Measurements from ENCODE around the gene HLA-DRA. TPM values are rescaled to one million over a fixed set of nuclear protein-coding genes. Genes with fewer than 3 reads are reported as not detected.

The HLA-DRA gene
- total and polyA plus RNA-seq, 2 of the 8 experiments (the other 6 are each of a cell fraction or from before 2014, with no cell fraction given): 5.0 to 6.2 TPM

- DNase-seq (ENCODE audit: low read depth in 1 of 2, low spot score in 2 of 2): no peak
- no peak overlapping the region for H3K4me2 ChIP-seq (ENCODE audit: insufficient read depth in 1 of 2, low read depth in 2 of 2, low read length in 2 of 2)
- no peak overlapping the region for H2BK15ac ChIP-seq (ENCODE audit: low read length)
- no peaks in the 10 kb centered on the region for H3K79me1 ChIP-seq (ENCODE audit: low read depth, low read length)
- H2AFZ ChIP-seq (ENCODE audit: low read length): no peak overlapping the region; the same call in 1 of the 2 replicates
- H3K36me3 ChIP-seq (ENCODE audit: control insufficient read depth in 2 of 4, insufficient read depth in 4 of 4, low read length in 3 of 4): no peaks in the 10 kb centered on the region
- H2AK5ac ChIP-seq (ENCODE audit: low read depth, low read length): no peak overlapping the region
- H4K91ac ChIP-seq (replicated peaks; ENCODE audit: insufficient read length, low read length): no peak overlapping the region
- WGBS, 2 experiments (ENCODE audit: extremely low coverage in 1 of 2, insufficient coverage in 1 of 2, insufficient read length in 1 of 2, insufficient replicate concordance in 2 of 2, low coverage in 1 of 2, low lambda C conversion rate in 2 of 2, missing lambda C conversion rate in 1 of 2): 57% methylated on average over 3 of the region's 3 CpGs; no CpG with 5 or more reads in 1 of the 2 experiments
- 0 out of 4 replicates have a peak, but pooled peaks cover 0 to 2% of the 10 kb centered on the region in 2 experiments for H3K9me3 ChIP-seq (ENCODE audit: insufficient read depth in 2 of 2, low read depth in 1 of 2, low read length in 1 of 2)
- no peak overlapping the region for H3K18ac ChIP-seq (ENCODE audit: extremely low read depth, low read length)
- no peak overlapping the region for H3K9ac ChIP-seq (replicated peaks in 1 of 4; ENCODE audit: extremely low read depth in 1 of 4, low read depth in 3 of 4, low read length in 3 of 4)
- H2BK120ac ChIP-seq (replicated peaks; ENCODE audit: low read depth, low read length): no peak overlapping the region
- H4K5ac ChIP-seq (ENCODE audit: insufficient read length, low read depth, low read length): no peak overlapping the region
- no peaks in the 10 kb centered on the region for H3K4me1 ChIP-seq (replicated peaks in 1 of 4; ENCODE audit: control insufficient read depth in 3 of 4, insufficient read depth in 4 of 4, low read length in 3 of 4)
- H3K14ac ChIP-seq (ENCODE audit: insufficient read length): no peak overlapping the region
- CTCF ChIA-PET (ENCODE audit: partially characterized antibody): interaction anchor here (0.9 to 1.3 kb wide), 3 partner anchors 10 to 217 kb away, joined by 3 read pairs; no protein-coding TSS in a partner anchor
- no peak overlapping the region for H2BK5ac ChIP-seq (ENCODE audit: low read depth, low read length)
- H3K23me2 ChIP-seq (ENCODE audit: low read depth, low read length): no peaks in the 10 kb centered on the region; the same call in 1 of the 2 replicates
- no peak overlapping the region for H4K8ac ChIP-seq (ENCODE audit: extremely low read depth, insufficient read depth, low read length)
- POLR2A ChIA-PET (ENCODE audit: partially characterized antibody): no interaction called here
- H3K23ac ChIP-seq (ENCODE audit: insufficient read length): no peak overlapping the region
- no peak overlapping the region for H2BK20ac ChIP-seq (ENCODE audit: low read length)
- H3K4me3 ChIP-seq (ENCODE audit: extremely low read depth in 1 of 4, insufficient read depth in 2 of 4, low read depth in 3 of 4, low read length in 4 of 4): no peak overlapping the region
- no peak overlapping the region for H3K4ac ChIP-seq (replicated peaks; ENCODE audit: insufficient read length, low read depth, low read length)
- H3K79me2 ChIP-seq (ENCODE audit: control insufficient read depth in 1 of 2, insufficient read depth in 2 of 2, low read length in 2 of 2): no peaks in the 10 kb centered on the region
- H3K27me3 ChIP-seq (replicated peaks in 1 of 4; ENCODE audit: control insufficient read depth in 3 of 4, extremely low read depth in 1 of 4, insufficient read depth in 3 of 4, low read length in 3 of 4): no peaks in the 10 kb centered on the region
- H3K27ac ChIP-seq (ENCODE audit: low read depth, low read length): no peak overlapping the region
- H2BK12ac ChIP-seq (ENCODE audit: low read depth, low read length): no peak overlapping the region
- no peaks in the 10 kb centered on the region for H4K20me1 ChIP-seq (replicated peaks in 1 of 2; ENCODE audit: control insufficient read depth in 1 of 2, insufficient read depth in 2 of 2, low read length in 2 of 2)
- no peak overlapping the region for H3K56ac ChIP-seq (replicated peaks; ENCODE audit: insufficient read length, low read depth, low read length)
- no peak for FAIRE-seq
- TF ChIP-seq EP300 (IDR thresholded peaks at IDR 0.05; ENCODE audit: borderline replicate concordance in 1 of 2, low read depth in 2 of 2, low read length in 2 of 2): no peak
- TF ChIP-seq, protein P1, sequence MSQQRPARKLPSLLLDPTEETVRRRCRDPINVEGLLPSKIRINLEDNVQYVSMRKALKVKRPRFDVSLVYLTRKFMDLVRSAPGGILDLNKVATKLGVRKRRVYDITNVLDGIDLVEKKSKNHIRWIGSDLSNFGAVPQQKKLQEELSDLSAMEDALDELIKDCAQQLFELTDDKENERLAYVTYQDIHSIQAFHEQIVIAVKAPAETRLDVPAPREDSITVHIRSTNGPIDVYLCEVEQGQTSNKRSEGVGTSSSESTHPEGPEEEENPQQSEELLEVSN (IDR thresholded peaks at IDR 0.05): no peak
- no peak for TF ChIP-seq POLR2AphosphoS5 (IDR thresholded peaks at IDR 0.05; ENCODE audit: low read depth, low read length)
- TF ChIP-seq CBX5 (IDR thresholded peaks at IDR 0.05; ENCODE audit: low read depth, low read length): no peak
- TF ChIP-seq MAX (IDR thresholded peaks at IDR 0.05): no peak
- TF ChIP-seq POU5F1 (IDR thresholded peaks at IDR 0.05; ENCODE audit: low read depth, low read length): no peak
- TF ChIP-seq KDM1A (IDR thresholded peaks at IDR 0.05; ENCODE audit: borderline replicate concordance, low read length): no peak
- TF ChIP-seq RXRA (IDR thresholded peaks at IDR 0.05; ENCODE audit: insufficient read depth, low read depth, low read length): no peak
Measured at GRCh38 chr6:32462609-32463008, 22.9 kb downstream of the HLA-DRA start.

All from H1 (cell line).